SK-N-MC (cell line): Measurements from ENCODE around the gene GSTA5.
"Not testable (repeated sequence)": the region's sequence is repeated elsewhere in the genome, so short reads cannot be mapped to it uniquely, and the experiment has no call there.

Experiments used
- DNase-seq: peaks from one replicate; pipeline ENCODE4 v3.0.0-alpha.2; 2011; ENCODE audit warnings: low read depth, low spot score
- H3K27ac ChIP-seq: fragments of 200-600 bp; sonication (generic); 2 replicates; pipeline ENCODE4 v1.5.1; 2016; ENCODE audit warnings: mixed run types
- H3K36me3 ChIP-seq: fragments of 200-600 bp; sonication (generic); 2 replicates; pipeline ENCODE4 v1.6.1; 2017; ENCODE audit warnings: antibody characterized with exemption, low read length, mixed read lengths; ENCODE audit not compliant: insufficient read depth
- H3K4me3 ChIP-seq: fragments of 200-600 bp; sonication (generic); 2 replicates; pipeline ENCODE4 v1.5.1; 2016
- H3K9ac ChIP-seq: fragments of 200-600 bp; sonication (generic); 2 replicates; pipeline ENCODE4 v1.8.0; 2017; ENCODE audit warnings: mixed run types, mixed read lengths; ENCODE audit not compliant: insufficient read length
- H3K9me3 ChIP-seq: fragments of 200-600 bp; sonication (generic); 2 replicates; pipeline ENCODE4 v1.6.1; 2017; ENCODE audit warnings: low read depth, mild to moderate bottlenecking, antibody characterized with exemption, low read length, moderate library complexity, mixed read lengths
- EZH2 ChIP-seq: fragments of 200-600 bp; sonication (generic); IDR thresholded peaks from one replicate; pipeline ENCODE4 v1.6.1; 2017; ENCODE audit warnings: antibody characterized with exemption
- FOXP2 ChIP-seq: optimal IDR thresholded peaks from 2 replicates; pipeline ENCODE3; 2011; ENCODE audit warnings: mild to moderate bottlenecking, moderate library complexity; ENCODE audit not compliant: insufficient read depth; ENCODE audit errors: extremely low read length, control extremely low read depth
- POLR2AphosphoS5 ChIP-seq: IDR thresholded peaks from 2 replicates; pipeline ENCODE4 v1.6.1; 2012; ENCODE audit warnings: mild to moderate bottlenecking, low read depth, low read length, borderline replicate concordance

The GSTA5 gene

DNA sequence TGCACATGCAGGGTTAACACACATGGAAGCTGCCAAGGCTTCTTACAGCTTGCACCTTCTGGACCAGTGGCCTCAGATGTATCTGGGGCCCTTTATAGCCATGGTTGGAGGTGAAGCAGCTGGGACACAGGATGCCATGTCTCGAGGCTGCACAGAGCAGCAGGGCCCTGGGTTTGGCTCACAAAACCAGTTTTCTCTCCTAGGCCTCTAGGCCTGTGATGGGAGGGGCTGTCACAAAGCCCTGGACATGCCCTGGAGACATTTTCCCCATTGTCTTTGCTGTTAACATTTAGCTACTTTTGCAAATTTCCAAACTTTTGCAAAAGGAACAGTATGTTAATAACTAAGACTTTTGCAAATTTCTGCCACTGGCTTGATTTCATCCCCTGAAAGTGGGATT lies 18.8 kb downstream of the GSTA5 start:
- no peak for TF ChIP-seq POLR2AphosphoS5
- TF ChIP-seq FOXP2 = no peak
- TF ChIP-seq EZH2 = no peak
- Histone ChIP-seq H3K4me3 (no peak overlapping the region), H3K9ac (no peak overlapping the region), H3K9me3 (no peaks in the 10 kb centered on the region), H3K27ac (no peak overlapping the region), H3K36me3 (no peaks in the 10 kb centered on the region)
- no peak for DNase-seq

DNA sequence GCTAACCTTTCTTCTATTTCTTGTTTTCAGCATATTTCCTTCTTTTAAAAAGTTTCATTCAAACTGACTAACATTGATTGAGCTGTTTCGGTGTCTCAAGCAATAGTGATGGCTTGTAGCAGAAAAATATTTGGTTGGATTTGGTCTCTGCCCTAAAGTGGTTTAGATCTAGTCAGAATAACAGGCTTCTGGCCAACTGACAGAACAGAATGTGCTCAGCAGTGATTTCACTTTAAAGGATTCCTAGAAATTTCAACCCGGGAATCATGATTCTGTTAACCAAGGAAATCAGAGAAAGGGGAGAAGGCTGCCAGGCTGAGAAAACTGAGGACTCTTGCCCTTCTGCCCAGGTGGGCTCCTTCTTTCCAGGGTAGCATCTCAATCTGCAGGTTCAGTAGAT lies 20.4 kb downstream of the GSTA5 start:
- Histone ChIP-seq H3K4me3 (no peak overlapping the region), H3K27ac (no peak overlapping the region), H3K36me3 (no peaks in the 10 kb centered on the region), H3K9me3 (no peaks in the 10 kb centered on the region), H3K9ac (no peak overlapping the region)
- no peak for DNase-seq
- no peak for TF ChIP-seq POLR2AphosphoS5
- no peak for TF ChIP-seq EZH2
- TF ChIP-seq FOXP2 = no peak

DNA sequence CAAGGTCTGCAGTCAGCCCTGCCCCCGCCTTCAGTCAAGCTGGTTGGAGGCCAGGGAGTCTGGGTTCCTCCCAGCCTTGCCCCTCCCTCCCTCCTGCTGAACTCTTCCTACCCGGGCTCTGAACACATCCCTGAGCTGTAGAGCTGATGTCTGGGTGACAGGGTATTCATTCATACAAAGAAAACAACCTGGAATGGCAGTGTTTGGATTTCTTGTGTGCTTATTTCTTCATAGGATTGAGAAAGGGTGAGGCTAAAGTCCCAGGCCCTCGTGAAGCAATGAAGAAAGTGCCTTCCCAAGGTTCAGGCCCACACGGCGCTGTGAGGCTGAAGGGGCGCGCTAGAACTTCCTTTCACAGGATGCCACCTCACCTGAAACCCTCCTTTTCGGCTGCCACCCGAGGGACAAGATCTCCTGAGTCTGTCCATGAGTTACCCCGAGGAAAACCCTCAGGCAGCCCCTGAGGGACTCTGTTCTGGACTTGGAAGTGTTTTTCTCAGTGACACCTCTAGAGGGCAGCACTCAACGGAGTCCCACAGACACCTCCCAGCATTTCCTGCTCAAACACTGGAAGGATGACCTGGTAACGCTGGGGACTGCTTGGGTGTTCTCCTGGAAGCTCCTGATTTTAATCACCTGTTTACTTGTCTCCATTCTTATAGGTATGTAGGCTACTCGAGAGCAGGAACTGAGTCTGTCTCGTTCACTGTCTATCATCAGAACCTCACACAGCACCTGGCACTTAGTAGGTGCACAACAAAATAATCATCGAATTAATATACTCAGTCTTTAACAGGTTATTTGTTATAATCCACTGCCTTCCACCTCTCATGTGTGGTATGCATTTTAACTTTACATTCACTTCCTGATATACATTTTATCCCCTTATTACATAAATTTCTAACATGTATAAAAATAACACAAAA lies 25.2 kb downstream of the GSTA5 start:
- TF ChIP-seq EZH2 = no peak
- TF ChIP-seq POLR2AphosphoS5 = no peak
- no peak for TF ChIP-seq FOXP2
- Histone ChIP-seq H3K27ac (no peak overlapping the region), H3K9ac (no peak overlapping the region), H3K36me3 (no peaks in the 10 kb centered on the region), H3K9me3 (no peaks in the 10 kb centered on the region), H3K4me3 (no peak overlapping the region)
- DNase-seq = no peak

DNA sequence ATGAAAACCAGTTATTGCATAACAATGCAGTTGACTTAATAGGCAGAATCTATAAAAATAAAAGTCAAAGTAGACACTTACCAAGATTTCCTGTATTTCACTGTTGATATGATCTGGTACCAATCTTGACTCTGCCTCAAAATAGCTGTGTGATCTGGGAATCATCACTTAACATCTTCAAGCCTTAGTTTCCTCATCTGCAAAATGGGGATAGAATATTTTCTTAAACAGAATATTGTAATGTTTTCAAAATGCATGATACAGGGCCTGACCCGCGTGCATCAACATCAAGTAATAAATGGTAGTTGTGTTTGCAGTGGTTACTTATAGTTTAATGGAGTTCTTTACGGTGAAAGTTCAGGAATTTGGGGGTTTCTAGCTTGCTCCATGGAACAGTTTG lies 26.1 kb downstream of the GSTA5 start:
- not testable (repeated sequence) for H3K27ac ChIP-seq

DNA sequence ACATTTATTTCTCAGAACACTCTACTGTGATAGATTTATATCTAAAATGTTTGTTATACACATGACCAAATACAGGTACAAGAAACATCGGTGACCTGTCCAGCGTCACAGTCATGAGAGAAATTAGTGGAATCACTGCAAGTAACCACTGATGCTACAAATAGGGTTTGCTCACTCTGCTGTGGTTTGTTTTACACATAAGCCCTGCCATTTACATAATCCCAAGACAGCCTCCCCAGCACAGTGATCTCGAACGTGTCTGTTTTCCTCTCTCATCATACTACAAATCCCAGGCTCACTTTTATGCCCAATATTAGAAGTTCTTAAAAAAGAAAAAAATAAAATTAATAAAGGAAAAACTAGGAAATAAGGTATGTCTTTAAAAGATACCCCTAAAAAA lies 30.8 kb downstream of the GSTA5 start:
- not testable (repeated sequence) for H3K9ac ChIP-seq, H3K9me3 ChIP-seq, H3K27ac ChIP-seq, H3K36me3 ChIP-seq, DNase-seq, H3K4me3 ChIP-seq

More for the DNA sequence above, 26.1 kb downstream of the GSTA5 start:
- not testable (repeated sequence) for DNase-seq, H3K36me3 ChIP-seq, H3K4me3 ChIP-seq, H3K9ac ChIP-seq, H3K9me3 ChIP-seq

DNA sequence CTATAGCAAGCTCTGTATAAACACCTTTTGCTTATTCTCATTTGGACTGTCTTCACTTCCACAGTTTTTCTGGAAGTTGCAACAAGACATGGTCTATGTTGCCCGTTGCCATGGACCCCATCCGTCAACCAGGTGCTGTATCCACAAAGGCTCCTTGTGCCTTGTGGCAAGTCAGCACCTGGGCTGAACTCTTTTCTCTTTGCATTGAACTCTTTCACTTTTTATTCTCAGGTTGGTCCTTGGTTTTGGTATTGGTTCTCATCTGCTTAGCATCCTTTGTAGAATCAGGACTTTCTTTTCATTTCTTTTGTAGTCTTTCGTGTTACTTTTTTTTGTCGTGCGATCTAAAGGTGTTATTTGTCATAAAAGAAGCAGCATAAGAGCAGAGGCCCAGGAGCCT lies 32.0 kb downstream of the GSTA5 start:
- DNase-seq = no peak
- Histone ChIP-seq H3K9me3 (no peaks in the 10 kb centered on the region), H3K9ac (no peak overlapping the region), H3K4me3 (no peak overlapping the region), H3K27ac (no peak overlapping the region), H3K36me3 (no peaks in the 10 kb centered on the region)
- TF ChIP-seq FOXP2 = no peak
- TF ChIP-seq POLR2AphosphoS5 = no peak
- no peak for TF ChIP-seq EZH2

GRCh38 chr6:52803668-52804255 lies 36.9 kb downstream of the GSTA5 start, which contains the start of gene GSTA1:
Gene GSTA1, minus strand, starts transcription at chr6:52803816. Its CDS starts 4,549 bp downstream, at chr6:52799267.
- not testable (repeated sequence) for H3K4me3 ChIP-seq, H3K36me3 ChIP-seq, H3K9ac ChIP-seq, H3K27ac ChIP-seq, DNase-seq, H3K9me3 ChIP-seq

DNA sequence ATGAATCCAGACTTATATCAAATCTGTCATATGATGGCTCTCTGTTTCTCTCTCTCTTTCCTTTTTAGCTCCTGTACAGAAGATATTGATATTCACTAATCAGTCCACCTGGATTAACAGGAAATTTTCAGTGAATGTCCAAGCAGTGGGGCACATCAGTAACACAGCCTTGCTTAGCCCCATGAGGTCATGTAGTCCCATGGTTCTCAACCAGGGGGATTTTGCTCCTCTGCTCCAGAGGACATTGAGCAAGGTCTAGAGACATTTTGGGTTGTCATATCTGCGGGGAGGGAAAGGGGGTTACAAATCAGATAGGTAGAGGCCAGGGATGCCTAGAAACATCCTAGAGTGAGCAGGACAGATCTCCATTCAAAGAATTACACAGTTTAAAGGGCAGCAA lies 37.8 kb downstream of the GSTA5 start:
- Histone ChIP-seq H3K36me3 (no peaks in the 10 kb centered on the region), H3K27ac (no peak overlapping the region), H3K9me3 (no peaks in the 10 kb centered on the region), H3K9ac (no peak overlapping the region), H3K4me3 (no peak overlapping the region)
- no peak for DNase-seq
- TF ChIP-seq EZH2 = no peak
- TF ChIP-seq FOXP2 = no peak
- no peak for TF ChIP-seq POLR2AphosphoS5
